GM12878 (cell line): ENCODE measurements around the gene GUCY2D. TPM values are rescaled to one million over a fixed set of nuclear protein-coding genes. Genes with fewer than 3 reads are reported as not detected.

Experiments used
- IRF4 ChIP-seq: IDR thresholded peaks from 2 replicates; pipeline ENCODE4 v1.6.1; 2011; ENCODE audit warnings: low read depth, low read length
- NR2C1 ChIP-seq: fragments of 450-650 bp; IDR thresholded peaks from 2 replicates; pipeline ENCODE4 v1.6.1; 2017; ENCODE audit warnings: antibody characterized with exemption, mild to moderate bottlenecking, moderate library complexity
- polyA plus RNA-seq, 11 experiments: library from polyadenylated mRNA; depleted of rRNA in 4 of 11; unstranded in 6 of 11; stranded (reverse) in 5 of 11; fragments of >200 nt; fragmentation: Nextera tagmentation in 4 of 11; fragmentation: Illumina TruSeq in 1 of 11; extraction: Ambion mirVana in 4 of 11; extraction: Trizol in 1 of 11; gene quantifications; 1 replicate in 1 of 11; 2 replicates in 10 of 11; pipeline versions ENCODE4 v1.2.1 to v1.2.3, GENCODE V29; 2011 to 2016; ENCODE audit warnings: inconsistent platforms in 2 of 11, missing spikeins in 2 of 11, low read depth in 1 of 11
- total RNA-seq, 4 experiments: library from RNA; depleted of rRNA in 3 of 4; stranded (reverse); fragments of >200 nt in 3 of 4; fragmentation: Illumina TruSeq in 1 of 4; extraction: Trizol in 1 of 4; gene quantifications; 2 replicates each; pipeline versions ENCODE4 v1.2.1 to v1.2.3, GENCODE V29; 2013 to 2021
- TF ChIP-seq, protein P1 (sequence below): IDR thresholded peaks from 2 replicates; pipeline ENCODE4 v1.6.1; 2011; ENCODE audit warnings: low read depth, mild to moderate bottlenecking, low read length, moderate library complexity, borderline replicate concordance; ENCODE audit errors: extremely low read depth
- TF ChIP-seq, protein P2 (sequence below): IDR thresholded peaks from 2 replicates; pipeline ENCODE4 v1.6.1; 2011; ENCODE audit warnings: borderline replicate concordance, low read depth, mild to moderate bottlenecking, moderate library complexity, low read length; ENCODE audit not compliant: insufficient read depth, poor library complexity, severe bottlenecking
- TF ChIP-seq, protein P3 (sequence below): fragments of 450-650 bp; IDR thresholded peaks from 2 replicates; pipeline ENCODE4 v1.6.1; 2018; ENCODE audit warnings: mild to moderate bottlenecking, low read depth, moderate library complexity; ENCODE audit not compliant: partially characterized antibody

GUCY2D gene
- total and polyA plus RNA-seq, 10 of the 15 experiments (the other 5 are each of a cell fraction or from before 2014, with no cell fraction given) = not detected

DNA sequence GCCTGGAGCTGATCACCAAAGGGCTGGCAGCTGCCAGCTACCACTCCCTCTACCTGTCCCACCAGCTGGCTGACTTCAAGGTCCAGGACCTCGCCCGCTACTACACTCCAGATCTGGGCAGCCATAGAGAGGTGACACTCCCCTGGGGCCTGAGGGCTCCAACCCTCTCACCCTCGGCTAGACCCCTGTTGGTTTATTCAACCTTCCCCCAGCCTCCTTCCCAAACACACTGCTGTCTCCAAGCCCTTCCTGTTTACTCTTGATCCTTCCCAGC lies 67.1 kb downstream of the GUCY2D start (continued):
- no peak for TF ChIP-seq IRF4
- TF ChIP-seq, protein P1, sequence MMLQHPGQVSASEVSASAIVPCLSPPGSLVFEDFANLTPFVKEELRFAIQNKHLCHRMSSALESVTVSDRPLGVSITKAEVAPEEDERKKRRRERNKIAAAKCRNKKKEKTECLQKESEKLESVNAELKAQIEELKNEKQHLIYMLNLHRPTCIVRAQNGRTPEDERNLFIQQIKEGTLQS = no peak
- TF ChIP-seq, protein P2, sequence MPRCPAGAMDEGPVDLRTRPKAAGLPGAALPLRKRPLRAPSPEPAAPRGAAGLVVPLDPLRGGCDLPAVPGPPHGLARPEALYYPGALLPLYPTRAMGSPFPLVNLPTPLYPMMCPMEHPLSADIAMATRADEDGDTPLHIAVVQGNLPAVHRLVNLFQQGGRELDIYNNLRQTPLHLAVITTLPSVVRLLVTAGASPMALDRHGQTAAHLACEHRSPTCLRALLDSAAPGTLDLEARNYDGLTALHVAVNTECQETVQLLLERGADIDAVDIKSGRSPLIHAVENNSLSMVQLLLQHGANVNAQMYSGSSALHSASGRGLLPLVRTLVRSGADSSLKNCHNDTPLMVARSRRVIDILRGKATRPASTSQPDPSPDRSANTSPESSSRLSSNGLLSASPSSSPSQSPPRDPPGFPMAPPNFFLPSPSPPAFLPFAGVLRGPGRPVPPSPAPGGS = no peak
- TF ChIP-seq, protein P3, sequence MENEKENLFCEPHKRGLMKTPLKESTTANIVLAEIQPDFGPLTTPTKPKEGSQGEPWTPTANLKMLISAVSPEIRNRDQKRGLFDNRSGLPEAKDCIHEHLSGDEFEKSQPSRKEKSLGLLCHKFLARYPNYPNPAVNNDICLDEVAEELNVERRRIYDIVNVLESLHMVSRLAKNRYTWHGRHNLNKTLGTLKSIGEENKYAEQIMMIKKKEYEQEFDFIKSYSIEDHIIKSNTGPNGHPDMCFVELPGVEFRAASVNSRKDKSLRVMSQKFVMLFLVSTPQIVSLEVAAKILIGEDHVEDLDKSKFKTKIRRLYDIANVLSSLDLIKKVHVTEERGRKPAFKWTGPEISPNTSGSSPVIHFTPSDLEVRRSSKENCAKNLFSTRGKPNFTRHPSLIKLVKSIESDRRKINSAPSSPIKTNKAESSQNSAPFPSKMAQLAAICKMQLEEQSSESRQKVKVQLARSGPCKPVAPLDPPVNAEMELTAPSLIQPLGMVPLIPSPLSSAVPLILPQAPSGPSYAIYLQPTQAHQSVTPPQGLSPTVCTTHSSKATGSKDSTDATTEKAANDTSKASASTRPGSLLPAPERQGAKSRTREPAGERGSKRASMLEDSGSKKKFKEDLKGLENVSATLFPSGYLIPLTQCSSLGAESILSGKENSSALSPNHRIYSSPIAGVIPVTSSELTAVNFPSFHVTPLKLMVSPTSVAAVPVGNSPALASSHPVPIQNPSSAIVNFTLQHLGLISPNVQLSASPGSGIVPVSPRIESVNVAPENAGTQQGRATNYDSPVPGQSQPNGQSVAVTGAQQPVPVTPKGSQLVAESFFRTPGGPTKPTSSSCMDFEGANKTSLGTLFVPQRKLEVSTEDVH = no peak
- no peak for TF ChIP-seq NR2C1

Other genes with a start within 250 kb of the GUCY2D start
Only the 7 nearest of the 20 such genes appear.
- 53.9 and 58.8 TPM in 2 replicates for gene CHD3, start 113.8 kb upstream of the GUCY2D start, total RNA-seq (2014; rRNA removed)
- gene CHD3, start 113.8 kb upstream of the GUCY2D start, total RNA-seq (2014; rRNA removed; fragmentation: Illumina TruSeq; extraction: Trizol) = 36.8 and 37.4 TPM in 2 replicates
- gene CHD3, start 113.8 kb upstream of the GUCY2D start, total RNA-seq (2021) = 77.5 and 86.8 TPM in 2 replicates
- 32.2 and 40.8 TPM in 2 replicates for gene CHD3, start 113.8 kb upstream of the GUCY2D start, polyA plus RNA-seq (2011; rRNA removed)
- 53.9 and 56.1 TPM in 2 replicates for gene CHD3, start 113.8 kb upstream of the GUCY2D start, polyA plus RNA-seq (2014; fragmentation: Illumina TruSeq; extraction: Trizol)
- gene CHD3, start 113.8 kb upstream of the GUCY2D start, polyA plus RNA-seq (2014; fragmentation: Nextera tagmentation; extraction: Ambion mirVana) = 1 to 10 TPM; 1.4 to 3.3 TPM
- gene CHD3, start 113.8 kb upstream of the GUCY2D start, polyA plus RNA-seq (2014; rRNA removed) = 55.1 and 69.0 TPM in 2 replicates
- 10 to 100 TPM; 13.2 to 14.4 TPM for gene CHD3, start 113.8 kb upstream of the GUCY2D start, polyA plus RNA-seq (2016; fragmentation: Nextera tagmentation; extraction: Ambion mirVana)
- gene RNF227, start 86.3 kb upstream of the GUCY2D start, total RNA-seq (2014; rRNA removed) = 1.0 and 1.3 TPM in 2 replicates
- 1.0 and 1.3 TPM in 2 replicates for gene RNF227, start 86.3 kb upstream of the GUCY2D start, total RNA-seq (2014; rRNA removed; fragmentation: Illumina TruSeq; extraction: Trizol)
- 0.90 and 1.6 TPM in 2 replicates for gene RNF227, start 86.3 kb upstream of the GUCY2D start, total RNA-seq (2021)
- gene RNF227, start 86.3 kb upstream of the GUCY2D start, polyA plus RNA-seq (2011; rRNA removed) = 2.8 and 3.5 TPM in 2 replicates
- gene RNF227, start 86.3 kb upstream of the GUCY2D start, polyA plus RNA-seq (2014; fragmentation: Illumina TruSeq; extraction: Trizol) = 1.1 and 1.5 TPM in 2 replicates
- gene RNF227, start 86.3 kb upstream of the GUCY2D start, polyA plus RNA-seq (2014; fragmentation: Nextera tagmentation; extraction: Ambion mirVana) = under 1 TPM; 0.49 to 0.87 TPM
- 1.7 and 5.0 TPM in 2 replicates for gene RNF227, start 86.3 kb upstream of the GUCY2D start, polyA plus RNA-seq (2014; rRNA removed)
- 1 to 10 TPM; 1.2 to 2.4 TPM for gene RNF227, start 86.3 kb upstream of the GUCY2D start, polyA plus RNA-seq (2016; fragmentation: Nextera tagmentation; extraction: Ambion mirVana)
- gene KCNAB3, start 72.8 kb upstream of the GUCY2D start, total RNA-seq (2014; rRNA removed) = 1.9 and 2.3 TPM in 2 replicates
- 1.2 and 1.6 TPM in 2 replicates for gene KCNAB3, start 72.8 kb upstream of the GUCY2D start, total RNA-seq (2014; rRNA removed; fragmentation: Illumina TruSeq; extraction: Trizol)
- gene KCNAB3, start 72.8 kb upstream of the GUCY2D start, total RNA-seq (2021) = 3.9 and 7.0 TPM in 2 replicates
- 1.6 and 1.9 TPM in 2 replicates for gene KCNAB3, start 72.8 kb upstream of the GUCY2D start, polyA plus RNA-seq (2011; rRNA removed)
- 2.0 and 2.6 TPM in 2 replicates for gene KCNAB3, start 72.8 kb upstream of the GUCY2D start, polyA plus RNA-seq (2014; fragmentation: Illumina TruSeq; extraction: Trizol)
- gene KCNAB3, start 72.8 kb upstream of the GUCY2D start, polyA plus RNA-seq (2014; fragmentation: Nextera tagmentation; extraction: Ambion mirVana) = under 1 TPM; 0.22 to 0.42 TPM
- gene KCNAB3, start 72.8 kb upstream of the GUCY2D start, polyA plus RNA-seq (2014; rRNA removed) = 6.3 and 7.9 TPM in 2 replicates
- gene KCNAB3, start 72.8 kb upstream of the GUCY2D start, polyA plus RNA-seq (2016; fragmentation: Nextera tagmentation; extraction: Ambion mirVana) = 1 to 10 TPM; 1.5 to 1.7 TPM
- gene TRAPPC1, start 70.7 kb upstream of the GUCY2D start, total RNA-seq (2014; rRNA removed) = 42.3 and 46.4 TPM in 2 replicates
- gene TRAPPC1, start 70.7 kb upstream of the GUCY2D start, total RNA-seq (2014; rRNA removed; fragmentation: Illumina TruSeq; extraction: Trizol) = 28.7 and 31.3 TPM in 2 replicates
- 173 and 193 TPM in 2 replicates for gene TRAPPC1, start 70.7 kb upstream of the GUCY2D start, total RNA-seq (2021)
- 78.6 and 93.1 TPM in 2 replicates for gene TRAPPC1, start 70.7 kb upstream of the GUCY2D start, polyA plus RNA-seq (2011; rRNA removed)
- 197 and 224 TPM in 2 replicates for gene TRAPPC1, start 70.7 kb upstream of the GUCY2D start, polyA plus RNA-seq (2014; fragmentation: Illumina TruSeq; extraction: Trizol)
- 100 to 1,000 TPM in 1 of 2 experiments, 10 to 100 TPM in 1; 95.5 to 113 TPM for gene TRAPPC1, start 70.7 kb upstream of the GUCY2D start, polyA plus RNA-seq (2014; fragmentation: Nextera tagmentation; extraction: Ambion mirVana)
- gene TRAPPC1, start 70.7 kb upstream of the GUCY2D start, polyA plus RNA-seq (2014; rRNA removed) = 156 and 166 TPM in 2 replicates
- gene TRAPPC1, start 70.7 kb upstream of the GUCY2D start, polyA plus RNA-seq (2016; fragmentation: Nextera tagmentation; extraction: Ambion mirVana) = 100 to 1,000 TPM; 298 to 306 TPM
- 19.8 and 21.6 TPM in 2 replicates for gene CNTROB, start 70.4 kb upstream of the GUCY2D start, total RNA-seq (2014; rRNA removed)
- gene CNTROB, start 70.4 kb upstream of the GUCY2D start, total RNA-seq (2014; rRNA removed; fragmentation: Illumina TruSeq; extraction: Trizol) = 19.0 and 21.2 TPM in 2 replicates
- gene CNTROB, start 70.4 kb upstream of the GUCY2D start, total RNA-seq (2021) = 29.7 and 31.1 TPM in 2 replicates
- gene CNTROB, start 70.4 kb upstream of the GUCY2D start, polyA plus RNA-seq (2011; rRNA removed) = 26.3 and 36.2 TPM in 2 replicates
- gene CNTROB, start 70.4 kb upstream of the GUCY2D start, polyA plus RNA-seq (2014; fragmentation: Illumina TruSeq; extraction: Trizol) = 22.0 and 29.3 TPM in 2 replicates
- gene CNTROB, start 70.4 kb upstream of the GUCY2D start, polyA plus RNA-seq (2014; fragmentation: Nextera tagmentation; extraction: Ambion mirVana) = 1 to 10 TPM; 2.0 to 4.2 TPM
- gene CNTROB, start 70.4 kb upstream of the GUCY2D start, polyA plus RNA-seq (2014; rRNA removed) = 32.6 and 32.8 TPM in 2 replicates
- gene CNTROB, start 70.4 kb upstream of the GUCY2D start, polyA plus RNA-seq (2016; fragmentation: Nextera tagmentation; extraction: Ambion mirVana) = 10 to 100 TPM; 27.1 to 30.8 TPM
- not detected in 2 replicates for gene ALOX15B, start 36.4 kb downstream of the GUCY2D start, total RNA-seq (2014; rRNA removed)
- not detected in 2 replicates for gene ALOX15B, start 36.4 kb downstream of the GUCY2D start, total RNA-seq (2014; rRNA removed; fragmentation: Illumina TruSeq; extraction: Trizol)
- not detected in 2 replicates for gene ALOX15B, start 36.4 kb downstream of the GUCY2D start, total RNA-seq (2021)
- not detected in 2 replicates for gene ALOX15B, start 36.4 kb downstream of the GUCY2D start, polyA plus RNA-seq (2011; rRNA removed)
- gene ALOX15B, start 36.4 kb downstream of the GUCY2D start, polyA plus RNA-seq (2014; fragmentation: Illumina TruSeq; extraction: Trizol) = 0.01 TPM in 1 of 2 replicates, not detected in the other
- gene ALOX15B, start 36.4 kb downstream of the GUCY2D start, polyA plus RNA-seq (2014; fragmentation: Nextera tagmentation; extraction: Ambion mirVana) = not detected
- not detected in 2 replicates for gene ALOX15B, start 36.4 kb downstream of the GUCY2D start, polyA plus RNA-seq (2014; rRNA removed)
- not detected for gene ALOX15B, start 36.4 kb downstream of the GUCY2D start, polyA plus RNA-seq (2016; fragmentation: Nextera tagmentation; extraction: Ambion mirVana)
- 0.17 TPM in 1 of 2 replicates, not detected in the other for gene ALOX12B, start 85.1 kb downstream of the GUCY2D start, total RNA-seq (2014; rRNA removed)
- gene ALOX12B, start 85.1 kb downstream of the GUCY2D start, total RNA-seq (2014; rRNA removed; fragmentation: Illumina TruSeq; extraction: Trizol) = not detected in 2 replicates
- gene ALOX12B, start 85.1 kb downstream of the GUCY2D start, total RNA-seq (2021) = 0.32 TPM in 1 of 2 replicates, not detected in the other
- not detected in 2 replicates for gene ALOX12B, start 85.1 kb downstream of the GUCY2D start, polyA plus RNA-seq (2011; rRNA removed)
- gene ALOX12B, start 85.1 kb downstream of the GUCY2D start, polyA plus RNA-seq (2014; fragmentation: Illumina TruSeq; extraction: Trizol) = not detected in 2 replicates
- gene ALOX12B, start 85.1 kb downstream of the GUCY2D start, polyA plus RNA-seq (2014; fragmentation: Nextera tagmentation; extraction: Ambion mirVana) = not detected
- gene ALOX12B, start 85.1 kb downstream of the GUCY2D start, polyA plus RNA-seq (2014; rRNA removed) = 0.54 TPM in 1 of 2 replicates, not detected in the other
- not detected for gene ALOX12B, start 85.1 kb downstream of the GUCY2D start, polyA plus RNA-seq (2016; fragmentation: Nextera tagmentation; extraction: Ambion mirVana)